ENCODE measurements around the gene RBM19.
"Not testable (repeated sequence)": the region's sequence is repeated elsewhere in the genome, so short reads cannot be mapped to it uniquely, and the experiment has no call there.

Gene RBM19

DNA sequence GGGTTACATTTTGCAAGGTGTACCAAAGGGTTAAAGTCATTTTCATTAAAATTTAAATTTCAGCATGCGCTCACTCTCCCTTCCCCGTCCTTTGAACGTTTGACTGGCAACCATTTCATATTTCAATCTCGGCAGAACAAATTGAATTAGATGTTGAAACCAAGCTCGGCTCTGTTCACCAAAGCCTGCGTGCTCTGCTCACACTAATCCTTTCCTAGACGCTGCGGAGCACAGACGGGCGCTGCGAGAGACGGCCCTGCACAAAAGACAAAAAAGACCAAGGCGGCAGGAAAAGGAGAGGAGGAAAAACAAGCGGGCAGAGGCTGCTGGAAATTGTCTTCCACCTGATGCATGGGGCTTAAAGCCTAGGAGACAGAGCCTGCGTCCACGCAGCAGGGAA lies 149.3 kb downstream of the RBM19 start:
- no peak overlapping the region for H3K27ac ChIP-seq

DNA sequence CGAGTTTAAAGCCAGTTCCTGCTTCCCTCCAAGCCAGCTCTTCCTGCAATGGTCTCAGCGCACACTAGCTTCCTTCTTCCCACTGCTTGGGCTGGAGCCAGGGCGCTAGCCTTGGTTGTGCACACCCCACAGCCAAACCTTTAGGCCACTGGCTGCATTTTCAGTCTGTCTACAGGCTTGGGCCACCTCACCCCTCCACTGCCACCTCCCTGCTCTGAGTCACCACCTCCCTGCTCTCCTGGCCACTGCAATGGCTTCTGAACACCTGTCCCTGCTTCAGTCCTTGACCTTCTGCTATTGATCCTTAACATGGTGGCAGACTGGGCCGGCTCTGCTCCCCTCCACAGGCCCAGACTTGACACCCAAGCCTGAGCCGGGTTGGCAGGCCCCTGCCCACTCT lies 151.1 kb downstream of the RBM19 start:
- TF ChIP-seq, protein P1, sequence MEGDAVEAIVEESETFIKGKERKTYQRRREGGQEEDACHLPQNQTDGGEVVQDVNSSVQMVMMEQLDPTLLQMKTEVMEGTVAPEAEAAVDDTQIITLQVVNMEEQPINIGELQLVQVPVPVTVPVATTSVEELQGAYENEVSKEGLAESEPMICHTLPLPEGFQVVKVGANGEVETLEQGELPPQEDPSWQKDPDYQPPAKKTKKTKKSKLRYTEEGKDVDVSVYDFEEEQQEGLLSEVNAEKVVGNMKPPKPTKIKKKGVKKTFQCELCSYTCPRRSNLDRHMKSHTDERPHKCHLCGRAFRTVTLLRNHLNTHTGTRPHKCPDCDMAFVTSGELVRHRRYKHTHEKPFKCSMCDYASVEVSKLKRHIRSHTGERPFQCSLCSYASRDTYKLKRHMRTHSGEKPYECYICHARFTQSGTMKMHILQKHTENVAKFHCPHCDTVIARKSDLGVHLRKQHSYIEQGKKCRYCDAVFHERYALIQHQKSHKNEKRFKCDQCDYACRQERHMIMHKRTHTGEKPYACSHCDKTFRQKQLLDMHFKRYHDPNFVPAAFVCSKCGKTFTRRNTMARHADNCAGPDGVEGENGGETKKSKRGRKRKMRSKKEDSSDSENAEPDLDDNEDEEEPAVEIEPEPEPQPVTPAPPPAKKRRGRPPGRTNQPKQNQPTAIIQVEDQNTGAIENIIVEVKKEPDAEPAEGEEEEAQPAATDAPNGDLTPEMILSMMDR (IDR thresholded peaks at IDR 0.05), result no peak
- Histone ChIP-seq H3K9me3 (no peaks in the 10 kb centered on the region), H3K27ac (no peak overlapping the region), H3K27me3 (no peaks in the 10 kb centered on the region), H3K4me3 (ENCODE audit: low read depth in 1 of 2, low read length in 1 of 2) (no peak overlapping the region), H3K36me3 (peaks cover 6% of the 10 kb centered on the region), H3K4me1 (ENCODE audit: control insufficient read depth in 1 of 2, insufficient read depth in 1 of 2, low read depth in 1 of 2, low read length in 1 of 2) (no peaks in the 10 kb centered on the region)

More for the DNA sequence above, 149.3 kb downstream of the RBM19 start:
- no peaks in the 10 kb centered on the region for H3K27me3 ChIP-seq
- H3K4me3 ChIP-seq (ENCODE audit: low read depth in 1 of 2, low read length in 1 of 2), result no peak overlapping the region
- peaks cover 12% of the 10 kb centered on the region for H3K36me3 ChIP-seq
- H3K4me1 ChIP-seq (ENCODE audit: control insufficient read depth in 1 of 2, insufficient read depth in 1 of 2, low read depth in 1 of 2, low read length in 1 of 2), result no peaks in the 10 kb centered on the region
- TF ChIP-seq, protein P1 (IDR thresholded peaks at IDR 0.05), result no peak
- H3K9me3 ChIP-seq, result no peaks in the 10 kb centered on the region

DNA sequence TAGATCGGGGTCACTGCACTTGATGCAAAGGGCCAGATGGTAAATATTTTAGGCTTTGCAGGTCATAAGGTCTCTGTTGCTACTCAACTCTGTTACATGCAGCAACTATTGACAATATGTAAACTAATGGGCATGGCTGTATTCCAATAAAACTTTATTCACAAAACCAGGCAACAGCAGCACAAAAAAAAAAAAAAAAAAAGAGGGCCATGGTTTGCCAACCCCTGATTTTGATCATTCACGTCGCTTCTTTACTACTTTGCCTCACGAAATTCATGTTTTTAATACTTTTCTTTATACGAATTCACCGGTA lies 152.9 kb downstream of the RBM19 start:
- H3K4me1 ChIP-seq (ENCODE audit: control insufficient read depth in 1 of 2, insufficient read depth in 1 of 2, low read depth in 1 of 2, low read length in 1 of 2), result no peaks in the 10 kb centered on the region
- TF ChIP-seq, protein P1 (IDR thresholded peaks at IDR 0.05), result no peak
- H3K27ac ChIP-seq, result no peak overlapping the region
- no peak overlapping the region for H3K4me3 ChIP-seq (ENCODE audit: low read depth in 1 of 2, low read length in 1 of 2)
- no peaks in the 10 kb centered on the region for H3K27me3 ChIP-seq
- no peaks in the 10 kb centered on the region for H3K9me3 ChIP-seq
- peaks cover 6% of the 10 kb centered on the region for H3K36me3 ChIP-seq

DNA sequence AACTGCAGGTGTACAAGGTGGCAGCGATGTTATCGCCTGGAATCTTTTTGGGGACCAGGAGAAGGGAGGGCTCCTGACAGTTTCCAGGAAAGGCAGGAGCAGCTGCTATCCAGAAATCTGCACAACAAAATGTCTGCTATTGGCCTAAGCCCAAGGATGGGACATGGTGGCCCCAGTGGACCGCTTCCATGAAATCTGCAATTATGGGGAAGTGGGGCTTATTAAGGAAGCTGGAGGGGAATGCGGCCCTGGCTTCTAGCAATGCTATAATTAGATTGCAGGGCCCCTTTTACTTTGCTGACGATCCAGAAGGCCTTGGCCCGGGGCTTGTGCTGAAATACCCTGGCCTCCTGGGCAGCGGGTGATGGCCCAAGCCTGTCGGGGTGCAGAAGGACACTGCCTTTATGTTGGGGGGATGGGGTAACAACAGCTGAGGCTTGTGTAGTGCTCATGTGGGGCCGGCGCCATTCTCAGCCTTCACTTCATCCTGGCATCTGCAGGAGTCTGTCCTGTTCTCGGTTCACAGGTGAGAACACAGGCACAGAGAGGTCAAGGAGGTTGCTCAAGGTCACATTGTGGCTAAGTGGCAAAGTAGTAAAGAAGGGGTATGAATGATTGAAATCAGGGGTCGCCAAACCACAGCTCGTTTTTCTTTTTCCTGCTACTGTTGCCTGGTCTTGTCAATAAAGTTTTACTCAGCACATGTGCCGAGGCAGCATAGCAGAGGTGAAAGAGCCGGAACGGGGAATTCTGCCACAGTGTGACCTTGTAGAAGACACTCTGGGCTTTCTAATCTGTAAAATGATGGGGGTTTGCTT lies 153.5 kb downstream of the RBM19 start:
- Histone ChIP-seq H3K27me3 (no peaks in the 10 kb centered on the region), H3K27ac (no peak overlapping the region), H3K4me3 (ENCODE audit: low read depth in 1 of 2, low read length in 1 of 2) (no peak overlapping the region), H3K36me3 (peaks cover 6% of the 10 kb centered on the region), H3K9me3 (no peaks in the 10 kb centered on the region), H3K4me1 (ENCODE audit: control insufficient read depth in 1 of 2, insufficient read depth in 1 of 2, low read depth in 1 of 2, low read length in 1 of 2) (no peaks in the 10 kb centered on the region)
- TF ChIP-seq, protein P1 (IDR thresholded peaks at IDR 0.05), result no peak

DNA sequence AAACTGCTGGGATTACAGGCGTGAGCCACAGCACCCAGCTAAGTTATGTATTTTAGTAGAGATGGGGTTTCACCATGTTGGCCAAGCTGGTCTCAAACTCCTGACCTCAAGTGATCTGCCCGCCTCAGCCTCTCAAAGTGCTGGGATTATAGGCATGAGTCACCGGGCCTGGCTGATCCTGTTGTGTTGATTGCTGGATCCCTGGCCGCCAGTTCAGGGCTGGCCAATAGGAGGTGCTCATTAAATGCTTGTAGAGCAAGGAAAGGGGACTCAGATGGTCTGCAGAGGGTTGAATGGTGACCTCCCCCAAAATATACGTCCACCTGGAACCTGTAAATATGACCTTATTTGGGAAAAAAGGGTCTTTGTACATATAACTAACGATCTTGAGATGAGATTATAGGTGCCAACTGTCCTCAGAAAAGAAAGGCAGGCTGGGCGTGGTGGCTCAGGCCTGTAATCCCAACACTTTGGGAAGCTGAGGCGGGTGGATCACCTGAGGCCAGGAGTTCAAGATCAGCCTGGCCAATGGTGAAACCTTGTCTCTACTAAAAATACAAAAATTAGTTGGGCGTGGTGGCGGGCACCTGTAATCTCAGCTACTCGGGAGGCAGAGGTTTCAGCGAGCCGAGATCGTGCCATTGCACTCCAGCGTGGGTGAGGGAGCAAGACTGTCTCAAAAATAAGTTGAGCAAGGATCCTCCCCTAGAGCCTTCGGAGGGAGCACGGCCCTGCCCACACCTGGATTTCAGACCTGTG lies 156.5 kb downstream of the RBM19 start:
- not testable (repeated sequence) for H3K27me3 ChIP-seq; H3K4me1 ChIP-seq (ENCODE audit: control insufficient read depth in 1 of 2, insufficient read depth in 1 of 2, low read depth in 1 of 2, low read length in 1 of 2); H3K4me3 ChIP-seq (ENCODE audit: low read depth in 1 of 2, low read length in 1 of 2); H3K36me3 ChIP-seq; H3K9me3 ChIP-seq; H3K27ac ChIP-seq

Measured in neutrophil (primary cell).